ENCODE measurements around the gene STK32C. TPM values are rescaled to one million over a fixed set of nuclear protein-coding genes. Genes with fewer than 3 reads are reported as not detected.

STK32C gene
- total and polyA plus RNA-seq, 2 of the 4 experiments (the other 2 are of a cell fraction) = 5.0 to 8.3 TPM

DNA sequence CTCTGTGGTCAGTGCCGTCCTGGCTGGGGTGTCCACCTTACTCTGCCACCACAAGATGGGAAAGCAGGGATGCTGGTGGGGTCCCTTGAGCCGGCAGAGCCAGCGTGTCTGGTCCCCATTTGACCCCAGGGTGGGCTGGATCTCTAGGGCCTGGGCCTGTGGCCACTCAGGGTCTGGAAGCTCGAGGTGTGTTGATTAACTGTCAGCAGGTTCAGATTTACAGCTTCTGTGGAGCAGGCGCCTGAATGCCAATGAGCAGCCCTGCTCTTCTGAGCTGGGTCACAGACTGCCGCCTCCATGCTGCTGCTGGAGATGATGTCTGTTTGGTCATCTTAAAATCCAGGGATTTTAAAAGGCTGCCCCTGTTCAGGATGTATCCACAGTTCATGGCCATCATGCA, 132.3 kb downstream of the STK32C start:
- no peak overlapping the region for H3K9ac ChIP-seq (ENCODE audit: low read depth, low read length)
- in situ Hi-C loops (cut with MboI; ENCODE audit: low sequenced_read_pairs) = no loop called here
- H3K4ac ChIP-seq (ENCODE audit: low read depth, low read length) = no peak overlapping the region
- H3K27ac ChIP-seq (ENCODE audit: insufficient read depth, low read length) = no peak overlapping the region
- no peak overlapping the region for H2AK5ac ChIP-seq (ENCODE audit: low read depth, low read length)
- no peak overlapping the region for H3K18ac ChIP-seq (ENCODE audit: low read depth, low read length)
- H3K36me3 ChIP-seq (ENCODE audit: control insufficient read depth, insufficient read depth, low read length) = no peaks in the 10 kb centered on the region
- ChIA-PET POLR2A (ENCODE audit: unreplicated experiment) (no interaction called here), CTCF (no interaction called here)
- 10% methylated on average over 2 of the region's 6 CpGs; no CpG with 5 or more reads in 1 of the 2 experiments for WGBS, 2 experiments (ENCODE audit: extremely low coverage in 2 of 2, insufficient read length in 1 of 2)
- no peak overlapping the region for H4K5ac ChIP-seq (ENCODE audit: low read depth, low read length)
- no peaks in the 10 kb centered on the region; the same call in 1 of the 2 replicates for H3K9me3 ChIP-seq (ENCODE audit: control insufficient read depth, insufficient read depth, low read length)
- no peak overlapping the region for H2BK120ac ChIP-seq (ENCODE audit: low read depth, low read length)
- no peak overlapping the region for H4K91ac ChIP-seq (ENCODE audit: insufficient read depth, low read depth, low read length)
- no peak overlapping the region for H2BK20ac ChIP-seq (ENCODE audit: low read depth, low read length)
- H3K4me1 ChIP-seq (ENCODE audit: control insufficient read depth, insufficient read depth, low read length) = no peaks in the 10 kb centered on the region
- no peak overlapping the region for H3K4me3 ChIP-seq (ENCODE audit: insufficient read depth, low read depth, low read length)
- no peak overlapping the region for H2AK9ac ChIP-seq (replicated peaks; ENCODE audit: low read depth, low read length, poor library complexity)
- H2BK15ac ChIP-seq (ENCODE audit: low read depth, low read length) = no peak overlapping the region
- dilution Hi-C loops (cut with HindIII; ENCODE audit: low sequenced_read_pairs, unreplicated experiment) = no loop called here
- H3K27me3 ChIP-seq (ENCODE audit: control insufficient read depth, insufficient read depth, low read length) = peaks cover 34% of the 10 kb centered on the region
- no peak overlapping the region for H3K14ac ChIP-seq (replicated peaks; ENCODE audit: low read depth, low read length)
- ATAC-seq (ENCODE audit: low read depth) (no peak), DNase-seq (no peak)
- H3K4me2 ChIP-seq (ENCODE audit: low read depth, low read length) = no peak overlapping the region
- H3K23ac ChIP-seq (ENCODE audit: low read depth, low read length) = no peak overlapping the region
- no peak for TF ChIP-seq USF2 (IDR thresholded peaks at IDR 0.05; ENCODE audit: low read depth, low read length)
- H2AFZ ChIP-seq (replicated peaks; ENCODE audit: low read length, poor library complexity) = no peak overlapping the region
- BruUV-seq (replicated peaks) = no TSS peak
- H2BK5ac ChIP-seq (ENCODE audit: low read depth, low read length, poor library complexity, severe bottlenecking) = no peak overlapping the region
- no peak overlapping the region for H4K8ac ChIP-seq (ENCODE audit: low read depth in 2 of 2, low read length in 2 of 2)
- no peak overlapping the region for H3K56ac ChIP-seq (ENCODE audit: extremely low read depth, insufficient read depth, low read length)
- no peaks in the 10 kb centered on the region; the same call in 1 of the 2 replicates for H4K20me1 ChIP-seq (ENCODE audit: insufficient read depth, low read length)
- intact Hi-C loops (cut with micrococcal nuclease) = no loop called here
- no peaks in the 10 kb centered on the region for H3K9me1 ChIP-seq (ENCODE audit: insufficient read depth, low read length)
- H3K79me1 ChIP-seq (ENCODE audit: low read depth in 1 of 2, low read length in 2 of 2) = no peaks in the 10 kb centered on the region
